ENCODE data around the gene PLXDC2. TPM values are rescaled to one million over a fixed set of nuclear protein-coding genes. Genes with fewer than 3 reads are reported as not detected.

Gene PLXDC2
- total RNA-seq, 1 experiment from 2014 or later: 38.7 TPM

- no peak overlapping the region for H3K14ac ChIP-seq (ENCODE audit: insufficient read depth, low read length)
- TF ChIP-seq, protein P1, sequence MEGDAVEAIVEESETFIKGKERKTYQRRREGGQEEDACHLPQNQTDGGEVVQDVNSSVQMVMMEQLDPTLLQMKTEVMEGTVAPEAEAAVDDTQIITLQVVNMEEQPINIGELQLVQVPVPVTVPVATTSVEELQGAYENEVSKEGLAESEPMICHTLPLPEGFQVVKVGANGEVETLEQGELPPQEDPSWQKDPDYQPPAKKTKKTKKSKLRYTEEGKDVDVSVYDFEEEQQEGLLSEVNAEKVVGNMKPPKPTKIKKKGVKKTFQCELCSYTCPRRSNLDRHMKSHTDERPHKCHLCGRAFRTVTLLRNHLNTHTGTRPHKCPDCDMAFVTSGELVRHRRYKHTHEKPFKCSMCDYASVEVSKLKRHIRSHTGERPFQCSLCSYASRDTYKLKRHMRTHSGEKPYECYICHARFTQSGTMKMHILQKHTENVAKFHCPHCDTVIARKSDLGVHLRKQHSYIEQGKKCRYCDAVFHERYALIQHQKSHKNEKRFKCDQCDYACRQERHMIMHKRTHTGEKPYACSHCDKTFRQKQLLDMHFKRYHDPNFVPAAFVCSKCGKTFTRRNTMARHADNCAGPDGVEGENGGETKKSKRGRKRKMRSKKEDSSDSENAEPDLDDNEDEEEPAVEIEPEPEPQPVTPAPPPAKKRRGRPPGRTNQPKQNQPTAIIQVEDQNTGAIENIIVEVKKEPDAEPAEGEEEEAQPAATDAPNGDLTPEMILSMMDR (conservative IDR thresholded peaks at IDR 0.05): no peak
- no peak overlapping the region for H2AK5ac ChIP-seq (ENCODE audit: insufficient read length, low read length)
- H3K27me3 Mint-ChIP-seq (ENCODE audit: low read depth): no peaks in the 10 kb centered on the region
- no peak for DNase-seq
- no CpG with 5 or more reads among the region's 3 CpGs for WGBS (ENCODE audit: extremely low coverage, insufficient read length, low lambda C conversion rate)
- H3K4ac ChIP-seq (ENCODE audit: low read depth, low read length): no peak overlapping the region
- no peak overlapping the region for H3K23ac ChIP-seq (ENCODE audit: insufficient read length, low read depth, low read length)
- no peaks in the 10 kb centered on the region for H3K79me2 ChIP-seq (ENCODE audit: insufficient read depth, low read length)
- no peak overlapping the region for H2BK5ac ChIP-seq (ENCODE audit: insufficient read length, low read length)
- H4K5ac ChIP-seq (ENCODE audit: insufficient read length, low read depth, low read length): no peak overlapping the region
- no peak overlapping the region for H3K4me2 ChIP-seq (ENCODE audit: insufficient read depth, insufficient read length, low read length)
- H3K27me3 ChIP-seq (ENCODE audit: insufficient read depth, low read length): no peaks in the 10 kb centered on the region
- H3K56ac ChIP-seq (ENCODE audit: insufficient read length, low read depth, low read length): no peak overlapping the region
- H3K27ac Mint-ChIP-seq: no peak overlapping the region
- no peak overlapping the region for H2BK15ac ChIP-seq (ENCODE audit: low read depth, low read length)
- no peak overlapping the region for H3K27ac ChIP-seq (ENCODE audit: insufficient read length, low read depth, low read length)
- H3K9ac ChIP-seq (ENCODE audit: extremely low read depth, insufficient read length, low read length): no peak overlapping the region
- no peaks in the 10 kb centered on the region for H3K79me1 ChIP-seq (ENCODE audit: insufficient read depth, low read depth, low read length, poor library complexity, severe bottlenecking)
- peaks cover 5 to 9% of the 10 kb centered on the region in 2 experiments; a peak in 2 of 4 replicates for H3K4me1 Mint-ChIP-seq
- no peak overlapping the region for H4K91ac ChIP-seq (ENCODE audit: insufficient read length, low read depth, low read length)
- no peak overlapping the region for H2BK12ac ChIP-seq (ENCODE audit: insufficient read length, low read depth, low read length)
- H3K4me1 ChIP-seq (ENCODE audit: insufficient read depth, low read length): peaks cover 2% of the 10 kb centered on the region; the same call in 1 of the 2 replicates
- no peak overlapping the region for H2BK120ac ChIP-seq (ENCODE audit: low read depth, low read length, poor library complexity, severe bottlenecking)
- H4K8ac ChIP-seq (replicated peaks; ENCODE audit: insufficient read length, low read depth, low read length): no peak overlapping the region
- H3K9me3 ChIP-seq (ENCODE audit: control insufficient read depth, low read depth, low read length): no peaks in the 10 kb centered on the region
- no peak overlapping the region for H3K4me3 Mint-ChIP-seq
- no peak overlapping the region for H2AFZ ChIP-seq (ENCODE audit: low read length)
- H3K9me3 Mint-ChIP-seq: peaks cover 3 to 4% of the 10 kb centered on the region in 2 experiments; a peak in 1 of 5 replicates
- H3K18ac ChIP-seq (ENCODE audit: insufficient read length, low read depth, low read length): no peak overlapping the region
- peaks cover 5 to 9% (median 6%) of the 10 kb centered on the region in 3 experiments; a peak in 6 of 7 replicates for H3K36me3 Mint-ChIP-seq (ENCODE audit: insufficient read depth in 1 of 3, low read depth in 3 of 3)
- H2BK20ac ChIP-seq (ENCODE audit: low read depth, low read length, poor library complexity, severe bottlenecking): no peak overlapping the region
- no peaks in the 10 kb centered on the region for H3K23me2 ChIP-seq (ENCODE audit: insufficient read length, low read depth, low read length, poor library complexity, severe bottlenecking)
- no peaks in the 10 kb centered on the region for H4K20me1 ChIP-seq (ENCODE audit: control insufficient read depth, insufficient read depth, insufficient read length)
- no peak overlapping the region for H3T11ph ChIP-seq (ENCODE audit: low read length)
These were observed 274.6 kb downstream of the PLXDC2 start for GRCh38 chr10:20090831-20091230.

Measured in H9 (cell line).